Measurements from ENCODE around the gene ARHGAP15.

Gene ARHGAP15

DNA sequence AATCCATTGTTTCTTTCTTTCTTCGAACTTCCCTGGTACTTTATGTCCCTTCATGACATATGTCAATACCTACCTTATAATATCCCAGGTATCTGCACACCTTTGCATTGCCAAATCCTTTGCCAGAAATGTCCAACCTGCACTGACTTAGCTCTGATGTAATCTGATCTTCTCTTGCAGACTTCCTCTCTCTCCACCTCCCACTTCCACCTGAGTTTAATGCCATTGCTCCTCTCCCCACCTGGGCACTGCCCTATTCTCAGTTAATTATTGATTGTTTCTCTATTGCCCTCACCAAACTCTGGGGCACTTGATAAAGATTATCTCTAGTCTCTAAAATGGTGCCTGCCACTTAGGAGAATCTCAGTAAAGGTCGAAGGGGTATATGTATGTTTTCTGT lies 23.0 kb downstream of the ARHGAP15 start:
- TF ChIP-seq ZNF274 (IDR thresholded peaks at IDR 0.05; ENCODE audit: low read depth, low read length): no peak
- no peak overlapping the region for H3K4me3 ChIP-seq (ENCODE audit: low read length)

- no peak overlapping the region for H3K4me3 ChIP-seq (ENCODE audit: low read length)
- no peak for TF ChIP-seq ZNF274 (IDR thresholded peaks at IDR 0.05; ENCODE audit: low read depth, low read length)
These were observed 23.4 kb downstream of the ARHGAP15 start for GRCh38 chr2:143152637-143153036.

DNA sequence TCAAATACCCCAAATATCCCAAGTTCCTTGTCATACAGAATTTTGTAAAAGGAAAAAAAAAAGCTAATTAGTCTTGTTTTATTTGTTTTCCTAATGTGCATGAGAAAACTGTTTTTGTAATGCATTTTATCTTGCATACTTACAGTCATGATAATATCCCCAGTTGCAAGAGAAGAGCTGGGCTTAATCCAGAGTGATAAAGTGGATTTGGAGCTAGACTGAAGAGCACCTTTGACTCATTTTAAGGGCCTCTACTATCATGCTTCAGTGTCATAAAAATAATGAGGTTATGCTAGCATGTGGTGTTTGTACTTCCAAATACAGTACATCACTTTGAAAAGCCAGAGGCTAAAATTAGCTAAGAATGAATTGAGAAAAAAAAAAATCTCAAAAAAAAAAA lies 26.4 kb downstream of the ARHGAP15 start:
- H3K4me3 ChIP-seq (ENCODE audit: low read length): no peak overlapping the region
- no peak for TF ChIP-seq ZNF274 (IDR thresholded peaks at IDR 0.05; ENCODE audit: low read depth, low read length)

DNA sequence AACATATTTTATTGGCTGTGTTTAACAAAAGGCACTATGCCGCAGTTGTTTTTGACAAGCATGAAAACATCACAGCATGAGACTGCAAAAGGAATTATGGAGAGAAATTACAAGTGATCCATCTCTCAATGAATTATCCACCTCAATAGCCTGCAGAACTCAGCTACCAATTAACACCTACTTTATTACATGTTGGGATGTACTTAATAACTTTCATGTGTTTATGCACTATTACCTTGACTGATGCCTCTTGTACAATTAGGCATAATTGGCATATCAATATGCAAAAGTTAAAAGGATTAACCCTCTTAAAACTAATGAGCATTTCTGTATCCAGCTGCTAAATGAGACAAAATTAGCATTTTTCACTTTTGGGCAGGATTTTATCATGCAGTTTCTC lies 27.8 kb downstream of the ARHGAP15 start:
- TF ChIP-seq ZNF274 (IDR thresholded peaks at IDR 0.05; ENCODE audit: low read depth, low read length): no peak
- H3K4me3 ChIP-seq (ENCODE audit: low read length): no peak overlapping the region

DNA sequence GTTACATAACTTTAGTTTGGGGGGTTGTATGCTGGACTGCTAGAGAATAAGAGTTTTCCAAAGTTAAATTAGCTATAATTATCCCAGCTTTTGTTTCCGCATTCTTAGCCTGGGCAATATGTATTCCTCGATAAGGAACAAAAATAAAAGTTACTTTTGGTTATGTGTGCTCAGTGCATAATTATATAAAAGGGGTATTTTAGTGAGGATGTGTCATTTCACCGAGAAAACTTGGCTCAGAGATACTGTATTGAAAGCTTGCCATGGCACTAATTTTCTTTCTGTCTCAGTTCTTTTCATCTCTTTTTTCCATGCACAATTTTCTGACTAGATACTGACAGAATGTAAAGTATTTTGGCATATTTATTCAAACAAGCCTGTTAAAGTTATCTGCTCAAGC lies 28.2 kb downstream of the ARHGAP15 start:
- TF ChIP-seq ZNF274 (IDR thresholded peaks at IDR 0.05; ENCODE audit: low read depth, low read length): no peak
- no peak overlapping the region for H3K4me3 ChIP-seq (ENCODE audit: low read length)

GRCh38 chr2:143158098-143158497 lies 28.9 kb downstream of the ARHGAP15 start:
- no peak for TF ChIP-seq ZNF274 (IDR thresholded peaks at IDR 0.05; ENCODE audit: low read depth, low read length)
- H3K4me3 ChIP-seq (ENCODE audit: low read length): no peak overlapping the region

GRCh38 chr2:143158551-143159485 lies 29.6 kb downstream of the ARHGAP15 start:
- no peak for TF ChIP-seq ZNF274 (IDR thresholded peaks at IDR 0.05; ENCODE audit: low read depth, low read length)
- no peak overlapping the region for H3K4me3 ChIP-seq (ENCODE audit: low read length)

- H3K4me3 ChIP-seq (ENCODE audit: low read length): no peak overlapping the region
- no peak for TF ChIP-seq ZNF274 (IDR thresholded peaks at IDR 0.05; ENCODE audit: low read depth, low read length)
These were observed 30.2 kb downstream of the ARHGAP15 start for GRCh38 chr2:143159486-143159840.

GRCh38 chr2:143160732-143161707 lies 31.8 kb downstream of the ARHGAP15 start:
- no peak overlapping the region for H3K4me3 ChIP-seq (ENCODE audit: low read length)
- no peak for TF ChIP-seq ZNF274 (IDR thresholded peaks at IDR 0.05; ENCODE audit: low read depth, low read length)

- no peak for TF ChIP-seq ZNF274 (IDR thresholded peaks at IDR 0.05; ENCODE audit: low read depth, low read length)
- no peak overlapping the region for H3K4me3 ChIP-seq (ENCODE audit: low read length)
These were observed 33.1 kb downstream of the ARHGAP15 start for GRCh38 chr2:143162123-143162837.

GRCh38 chr2:143162997-143163396 lies 33.8 kb downstream of the ARHGAP15 start:
- no peak overlapping the region for H3K4me3 ChIP-seq (ENCODE audit: low read length)
- no peak for TF ChIP-seq ZNF274 (IDR thresholded peaks at IDR 0.05; ENCODE audit: low read depth, low read length)

GRCh38 chr2:143163499-143163898 lies 34.3 kb downstream of the ARHGAP15 start:
- no peak for TF ChIP-seq ZNF274 (IDR thresholded peaks at IDR 0.05; ENCODE audit: low read depth, low read length)
- no peak overlapping the region for H3K4me3 ChIP-seq (ENCODE audit: low read length)

DNA sequence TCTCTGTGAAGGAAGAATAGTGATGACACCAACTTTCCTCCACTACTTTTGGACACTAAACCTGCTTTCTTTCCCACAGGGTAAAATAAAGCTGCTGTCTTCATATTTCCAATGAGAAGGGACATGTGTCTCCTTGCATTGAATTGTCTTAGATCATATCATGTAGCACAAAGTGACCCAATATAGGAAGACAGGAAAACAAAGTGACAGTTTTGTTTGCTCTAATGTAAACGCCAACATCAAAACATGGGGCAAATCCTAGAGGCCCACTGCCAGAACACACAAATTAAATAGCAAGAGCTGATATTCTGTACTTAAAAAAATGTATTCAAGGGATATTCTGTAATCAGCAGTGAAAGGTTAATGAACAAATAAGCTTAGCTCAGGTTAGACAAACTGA lies 36.1 kb downstream of the ARHGAP15 start:
- H3K4me3 ChIP-seq (ENCODE audit: low read length): no peak overlapping the region
- TF ChIP-seq ZNF274 (IDR thresholded peaks at IDR 0.05; ENCODE audit: low read depth, low read length): no peak

DNA sequence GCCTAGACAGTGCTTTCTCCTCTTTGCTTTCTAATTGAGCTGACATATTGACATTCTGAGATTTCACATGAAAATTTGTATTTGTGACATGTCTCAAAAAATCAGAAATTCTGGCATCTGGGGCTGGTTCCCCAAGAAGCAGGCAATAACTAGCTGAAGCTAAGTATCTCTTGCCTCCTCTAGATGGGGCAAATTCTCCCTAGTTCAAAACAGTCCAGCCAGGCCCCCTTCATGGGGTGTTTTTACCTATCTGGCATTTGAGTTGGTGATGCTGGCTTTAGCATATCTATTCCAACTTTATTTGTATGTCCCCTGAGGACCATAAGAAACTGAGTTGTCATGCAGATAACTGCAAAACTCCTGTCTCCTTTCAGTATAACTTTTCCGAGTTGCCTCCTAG lies 39.9 kb downstream of the ARHGAP15 start:
- H3K4me3 ChIP-seq (ENCODE audit: low read length): no peak overlapping the region
- TF ChIP-seq ZNF274 (IDR thresholded peaks at IDR 0.05; ENCODE audit: low read depth, low read length): no peak

Data from GM08714 (cell line).